K562 (cell line): ENCODE results near the gene TMEM25. TPM values are rescaled to one million over a fixed set of nuclear protein-coding genes. Genes with fewer than 3 reads are reported as not detected.

Source experiments
- ATAC-seq: fragments of 200-7000 bp; cut with Tn5 transposase; 3 replicates; pipeline ENCODE4 v1.9.1; 2020; ENCODE audit warnings: moderate library complexity
- BruUV-seq: library from RNA; stranded (reverse); fragments of 400-500 nt; replicated peaks from 2 replicates; lab custom pipeline; 2021; lab: Mats Ljungman, UMichigan
- CTCF ChIA-PET: fragments of 300-600 bp; formaldehyde crosslinking; extraction: SDS; loops from one replicate; lab custom pipeline; 2021; ENCODE audit warnings: low intra/inter-chr PET ratio; lab: Yijun Ruan, JAX
- POLR2A ChIA-PET: fragments of 300-600, 350-650 bp; sonication (Branson Sonifier 250); formaldehyde crosslinking; extraction: SDS; loops from one replicate; lab custom pipeline; 2021; ENCODE audit warnings: antibody characterized with exemption, inconsistent platforms; lab: Yijun Ruan, JAX
- DNase-seq, 4 experiments: peaks; one replicate each; pipeline versions ENCODE4 v3.0.0 to v3.0.0-alpha.2; 2011 to 2018; ENCODE audit warnings: low spot score in 3 of 4, mixed read lengths in 3 of 4; ENCODE audit errors: extremely low read depth in 1 of 4
- FAIRE-seq: peaks from 2 replicates; lab custom pipeline; 2011; peaks lifted over from hg19 to GRCh38; lab: Jason Lieb, UNC
- H2AFZ ChIP-seq: 2 replicates; pipeline ENCODE4 v1.6.0; 2011; ENCODE audit warnings: low read depth, low read length, control low read depth, inconsistent platforms
- H3K27ac ChIP-seq: fragments of 200-600 bp; 3 replicates; pipeline ENCODE4 v1.8.0; 2011; ENCODE audit warnings: low read depth, mild to moderate bottlenecking, control low read depth, inconsistent platforms, low read length, moderate library complexity, mixed read lengths; ENCODE audit errors: extremely low read depth
- H3K27me3 ChIP-seq, 2 experiments: fragments of 300-600 bp in 1 of 2; 2 replicates in 1 of 2; 3 replicates in 1 of 2; pipeline versions ENCODE4 v1.6.0 to v1.8.0; 2011; ENCODE audit warnings: inconsistent platforms in 2 of 2, low read length in 2 of 2, mild to moderate bottlenecking in 1 of 2, mixed read lengths in 1 of 2, moderate library complexity in 1 of 2; ENCODE audit not compliant: control insufficient read depth in 2 of 2, insufficient read depth in 2 of 2
- H3K36me3 ChIP-seq: fragments of 300-600 bp; 3 replicates; pipeline ENCODE4 v1.8.0; 2011; ENCODE audit warnings: mild to moderate bottlenecking, low read length, inconsistent platforms; ENCODE audit not compliant: control insufficient read depth, insufficient read depth
- H3K4me1 ChIP-seq, 2 experiments: fragments of 200-600 bp in 1 of 2; replicated peaks in 1 of 2; 2 replicates in 1 of 2; 3 replicates in 1 of 2; pipeline versions ENCODE4 v1.5.1 to v1.8.0; 2011; ENCODE audit warnings: inconsistent platforms in 2 of 2, low read length in 2 of 2, mild to moderate bottlenecking in 1 of 2, mixed read lengths in 1 of 2, moderate library complexity in 1 of 2; ENCODE audit not compliant: control insufficient read depth in 2 of 2, insufficient read depth in 2 of 2
- H3K4me2 ChIP-seq: 2 replicates; pipeline ENCODE4 v1.6.1; 2011; ENCODE audit warnings: low read length, control low read depth, inconsistent platforms, mixed read lengths; ENCODE audit not compliant: insufficient read depth
- H3K4me3 ChIP-seq: fragments of 200-600 bp; sonication (generic), shearing (Covaris generic); 2 replicates; pipeline ENCODE4 v1.5.1; 2016; ENCODE audit warnings: control low read depth, inconsistent platforms
- H3K79me2 ChIP-seq: fragments of 200-600 bp; 3 replicates; pipeline ENCODE4 v1.8.0; 2011; ENCODE audit warnings: low read length, inconsistent platforms; ENCODE audit not compliant: control insufficient read depth, insufficient read depth
- H3K9ac ChIP-seq, 2 experiments: 2 replicates each; pipeline versions ENCODE4 v1.6.0 to v1.6.1; 2011; ENCODE audit warnings: low read depth in 2 of 2, low read length in 2 of 2, control low read depth in 1 of 2, inconsistent platforms in 1 of 2, mild to moderate bottlenecking in 1 of 2, mixed read lengths in 1 of 2; ENCODE audit not compliant: insufficient read depth in 1 of 2
- H3K9me1 ChIP-seq: one replicate; pipeline ENCODE4 v1.6.0; 2011; ENCODE audit warnings: inconsistent platforms, mild to moderate bottlenecking, low read length, moderate library complexity; ENCODE audit not compliant: control insufficient read depth, insufficient read depth
- H3K9me3 ChIP-seq: replicated peaks from 2 replicates; pipeline ENCODE4 v1.5.1; 2011; ENCODE audit warnings: low read depth, low read length, inconsistent platforms; ENCODE audit not compliant: control insufficient read depth, insufficient read depth
- H4K20me1 ChIP-seq: replicated peaks from 2 replicates; pipeline ENCODE4 v1.6.1; 2011; ENCODE audit warnings: low read length, inconsistent platforms, mixed read lengths; ENCODE audit not compliant: control insufficient read depth, insufficient read depth
- CHD1 ChIP-seq: fragments of 200-600 bp; sonication (generic); IDR thresholded peaks from one replicate; pipeline ENCODE4 v1.6.1; 2012; ENCODE audit warnings: mild to moderate bottlenecking, moderate library complexity, low read length, inconsistent platforms
- KLF16 ChIP-seq: IDR thresholded peaks from 2 replicates; pipeline ENCODE4 v1.6.1; 2016; ENCODE audit warnings: antibody characterized with exemption
- PHF20 ChIP-seq: fragments of 450-650 bp; IDR thresholded peaks from 2 replicates; pipeline ENCODE4 v1.6.1; 2018; ENCODE audit not compliant: partially characterized antibody
- PML ChIP-seq: IDR thresholded peaks from 2 replicates; pipeline ENCODE4 v1.6.1; 2012; ENCODE audit warnings: low read length, inconsistent platforms
- PREB ChIP-seq: sonication (generic); formaldehyde crosslinking; IDR thresholded peaks from 2 replicates; pipeline ENCODE4 v1.8.1; 2023; ENCODE audit warnings: mild to moderate bottlenecking, missing genetic modification reagents
- RNF2 ChIP-seq: sonication (generic); IDR thresholded peaks from 2 replicates; pipeline ENCODE4 v1.6.1; 2016
- RREB1 ChIP-seq: fragments of 250-450 bp; sonication (Bioruptor Pico); IDR thresholded peaks from 2 replicates; pipeline ENCODE4 v1.4.0; 2020
- TSC22D4 ChIP-seq: fragments of 450-650 bp; IDR thresholded peaks from 2 replicates; pipeline ENCODE4 v1.6.1; 2016; ENCODE audit warnings: missing genetic modification characterization, missing biosample characterization, control low read depth
- ZNF609 ChIP-seq: sonication (generic); formaldehyde crosslinking; IDR thresholded peaks from 2 replicates; pipeline ENCODE4 v1.8.1; 2023; ENCODE audit warnings: missing genetic modification reagents, mild to moderate bottlenecking, borderline replicate concordance
- ZNF655 ChIP-seq: fragments of 250-450 bp; sonication (Bioruptor Pico); IDR thresholded peaks from 2 replicates; pipeline ENCODE4 v1.5.0; 2021
- WGBS: fragments of 100-300 bp; shearing (Covaris generic); methylation state at CpG from one replicate; pipeline ENCODE4 v1.1.6; 2016; ENCODE audit warnings: low coverage, mixed read lengths; ENCODE audit not compliant: insufficient coverage; ENCODE audit errors: missing lambda C conversion rate; 5-methylcytosine and 5-hydroxymethylcytosine counted together
- in situ Hi-C: fragments of 300-500 bp; cut with MboI; formaldehyde crosslinking; loops from 4 replicates; pipeline ENCODE4 v1.15.0; 2018; ENCODE audit warnings: inconsistent platforms, mixed read lengths
- intact Hi-C: fragments of 100-400 bp; cut with micrococcal nuclease; formaldehyde crosslinking; loops from 2 replicates; pipeline ENCODE4 v1.14.2; 2022
- polyA plus RNA-seq, 8 experiments: library from polyadenylated mRNA; depleted of rRNA in 4 of 8; stranded (reverse) in 5 of 8; unstranded in 3 of 8; fragments of >200 nt; fragmentation: Nextera tagmentation in 2 of 8; fragmentation: Illumina TruSeq in 1 of 8; extraction: Ambion mirVana in 2 of 8; extraction: Trizol in 1 of 8; gene quantifications; 2 replicates each; pipeline versions ENCODE4 v1.2.1 to v1.2.3, GENCODE V29; 2011 to 2014; ENCODE audit warnings: inconsistent platforms in 1 of 8, missing spikeins in 1 of 8
- total RNA-seq, 7 experiments: library from RNA; depleted of rRNA in 6 of 7; stranded (reverse); fragments of >200 nt in 6 of 7; fragmentation: Illumina TruSeq in 2 of 7; extraction: Trizol in 2 of 7; gene quantifications; 2 replicates each; pipeline versions ENCODE4 v1.2.1 to v1.2.3, GENCODE V29; 2011 to 2021; ENCODE audit warnings: low replicate concordance in 1 of 7

The TMEM25 gene
- total and polyA plus RNA-seq, 9 of the 15 experiments (the other 6 are each of a cell fraction or from before 2014, with no cell fraction given), result 0.34 to 3.8 (median 2.0) TPM

GRCh38 chr11:118503216-118503615, 27.8 kb upstream of the TMEM25 start:
- ATAC-seq (no peak), FAIRE-seq (no peak), DNase-seq (no peak)
- H3K9me3 ChIP-seq, result no peaks in the 10 kb centered on the region
- ChIA-PET CTCF (interaction anchor here (0.8 kb wide), 1 partner anchor 15 kb away, joined by 4 read pairs; no protein-coding TSS in a partner anchor), POLR2A (interaction anchor here (0.6 kb wide), 2 partner anchors 21 to 29 kb away, joined by 3 to 6 read pairs; no protein-coding TSS in a partner anchor)
- no peak overlapping the region for H3K9ac ChIP-seq
- BruUV-seq, result no TSS peak
- no peaks in the 10 kb centered on the region for H3K9me1 ChIP-seq
- H3K79me2 ChIP-seq, result no peaks in the 10 kb centered on the region
- H4K20me1 ChIP-seq, result no peaks in the 10 kb centered on the region; the same call in 1 of the 2 replicates
- 65% methylated on average over 3 of the region's 3 CpGs for WGBS
- H2AFZ ChIP-seq, result no peak overlapping the region
- in situ Hi-C loops (no loop called here), intact Hi-C loops (no loop called here)
- no peaks in the 10 kb centered on the region for H3K4me1 ChIP-seq
- H3K27ac ChIP-seq, result no peak overlapping the region
- H3K4me3 ChIP-seq, result no peak overlapping the region
- no peaks in the 10 kb centered on the region for H3K27me3 ChIP-seq
- peaks cover 97% of the 10 kb centered on the region for H3K36me3 ChIP-seq
- H3K4me2 ChIP-seq, result no peak overlapping the region
- no peak for TF ChIP-seq PML
- no peak for TF ChIP-seq RREB1 (CRISPR knock-in tag)
- TF ChIP-seq CHD1, result no peak
- TF ChIP-seq ZNF655 (CRISPR knock-in tag), result no peak
- TF ChIP-seq KLF16, result no peak
- no peak for TF ChIP-seq PHF20
- TF ChIP-seq ZNF609 (CRISPR knock-in tag), result no peak
- no peak for TF ChIP-seq RNF2
- no peak for TF ChIP-seq TSC22D4
- TF ChIP-seq PREB (CRISPR knock-in tag), result no peak
